Uterus (tissue), 2 donors: ENCODE measurements around the gene PRKG2.

Experiments used
- CTCF ChIP-seq, 4 experiments: fragments of 200-600 bp in 2 of 4; fragments of 450-650 bp in 2 of 4; sonication (generic) in 2 of 4; IDR thresholded peaks; one replicate each; pipeline ENCODE4 v1.5.1; 2016 to 2019; ENCODE audit warnings: antibody characterized with exemption in 4 of 4, mild to moderate bottlenecking in 2 of 4, moderate library complexity in 1 of 4
- POLR2A ChIP-seq, 2 donors: fragments of 450-650 bp; IDR thresholded peaks; one replicate each; pipeline ENCODE4 v1.6.1; 2016; ENCODE audit warnings: antibody characterized with exemption in 2 of 2, mild to moderate bottlenecking in 1 of 2, moderate library complexity in 1 of 2

DNA sequence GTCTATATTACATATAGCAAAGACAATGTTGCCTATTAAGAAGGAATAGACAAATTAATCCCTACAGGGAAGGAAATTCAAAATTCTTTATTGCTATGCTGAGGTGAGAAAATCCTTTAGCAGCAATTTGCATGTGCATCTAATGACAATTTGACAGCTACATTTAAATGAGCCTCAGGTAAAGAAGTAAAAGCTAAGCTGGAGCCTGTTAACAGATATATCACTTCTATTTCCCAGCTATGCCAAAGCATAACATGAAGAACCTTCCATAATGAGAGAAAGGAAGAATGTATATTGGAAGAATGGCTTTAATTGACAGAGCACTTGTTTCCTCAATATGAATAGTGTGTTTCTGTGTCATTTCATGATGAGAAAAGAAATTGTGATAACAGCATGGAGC is 112.9 kb downstream of the PRKG2 start:
- TF ChIP-seq CTCF (IDR thresholded peaks at IDR 0.05) (no peak), POLR2A (IDR thresholded peaks at IDR 0.05) (no peak)
